Nephron progenitor cell (in vitro differentiated cells): ENCODE results near the gene PSMB10.

Experiments
- DNase-seq: peaks from one replicate; pipeline ENCODE4 v3.0.0; 2021
- H3K27ac Mint-ChIP-seq: 2 replicates; pipeline ENCODE4 v1.8.0; 2021; ENCODE audit warnings: mild to moderate bottlenecking, moderate library complexity, mixed read lengths
- H3K27me3 Mint-ChIP-seq: 2 replicates; pipeline ENCODE4 v1.8.0; 2021; ENCODE audit warnings: mild to moderate bottlenecking, low read depth, mixed read lengths; ENCODE audit not compliant: poor library complexity
- H3K36me3 Mint-ChIP-seq: 2 replicates; pipeline ENCODE4 v1.8.0; 2021; ENCODE audit warnings: low read depth, mixed read lengths
- H3K4me1 Mint-ChIP-seq: 2 replicates; pipeline ENCODE4 v1.8.0; 2021; ENCODE audit warnings: mixed read lengths
- H3K4me3 Mint-ChIP-seq: 2 replicates; pipeline ENCODE4 v1.8.0; 2021; ENCODE audit warnings: mild to moderate bottlenecking, moderate library complexity, mixed read lengths
- H3K9me3 Mint-ChIP-seq: 2 replicates; pipeline ENCODE4 v1.8.0; 2021; ENCODE audit warnings: mild to moderate bottlenecking, moderate library complexity, mixed read lengths
- TF ChIP-seq, protein P1 (sequence below): fragments of 200-600 bp; sonication (generic); IDR thresholded peaks from 2 replicates; pipeline ENCODE4 v1.5.0; 2021; ENCODE audit warnings: antibody characterized with exemption

Gene PSMB10

DNA sequence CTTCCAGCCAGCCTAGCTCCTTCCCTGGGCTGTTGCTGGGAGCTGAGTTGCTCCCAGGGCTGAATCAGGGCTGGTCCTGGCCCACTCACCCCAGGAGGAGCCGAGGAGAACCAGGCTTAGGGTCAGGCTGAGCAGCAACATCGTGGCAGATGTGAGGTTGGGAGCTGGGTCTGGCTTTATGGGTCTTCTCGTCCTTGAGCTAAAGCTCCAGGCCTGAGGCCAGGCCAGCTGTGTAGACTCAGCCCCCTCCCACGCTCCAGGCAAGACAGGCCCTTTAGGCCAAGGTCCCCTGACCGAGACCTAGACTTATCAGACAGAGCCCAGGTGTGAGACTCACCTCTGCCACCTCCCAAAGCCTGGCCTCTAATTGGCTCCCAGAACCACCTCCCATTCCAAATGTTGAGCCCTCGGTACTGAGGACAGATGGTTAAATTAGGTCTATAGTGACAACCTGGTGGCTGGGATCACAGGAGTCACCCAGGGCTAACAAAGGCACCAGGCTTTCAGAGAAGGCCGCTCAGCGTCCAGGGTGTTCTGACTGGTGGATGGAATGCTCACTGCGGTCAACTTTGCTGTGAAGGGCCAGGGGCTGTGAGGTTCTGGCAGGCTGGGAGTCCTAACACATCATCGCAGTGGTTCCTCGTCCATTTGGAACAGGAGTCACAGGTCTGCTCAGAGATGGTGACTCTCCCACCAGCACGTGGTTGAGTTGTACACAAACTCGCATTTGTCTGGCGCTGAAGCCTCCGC, 4.8 kb downstream of the PSMB10 start, which contains the start of gene CTRL:
Gene CTRL (minus strand): TSS at position 151 of the 750 bp plus-strand sequence. CDS start 10 bp downstream, at position 141.
- Mint-ChIP-seq H3K4me3 (no peak within 1 kb of the TSS), H3K9me3 (no peaks in the 10 kb centered on the region), H3K36me3 (peaks cover 11% of the 10 kb centered on the region), H3K4me1 (peaks cover 23% of the 10 kb centered on the region), H3K27me3 (peaks cover 13% of the 10 kb centered on the region), H3K27ac (no peak within 1 kb of the TSS)
- TF ChIP-seq, protein P1, sequence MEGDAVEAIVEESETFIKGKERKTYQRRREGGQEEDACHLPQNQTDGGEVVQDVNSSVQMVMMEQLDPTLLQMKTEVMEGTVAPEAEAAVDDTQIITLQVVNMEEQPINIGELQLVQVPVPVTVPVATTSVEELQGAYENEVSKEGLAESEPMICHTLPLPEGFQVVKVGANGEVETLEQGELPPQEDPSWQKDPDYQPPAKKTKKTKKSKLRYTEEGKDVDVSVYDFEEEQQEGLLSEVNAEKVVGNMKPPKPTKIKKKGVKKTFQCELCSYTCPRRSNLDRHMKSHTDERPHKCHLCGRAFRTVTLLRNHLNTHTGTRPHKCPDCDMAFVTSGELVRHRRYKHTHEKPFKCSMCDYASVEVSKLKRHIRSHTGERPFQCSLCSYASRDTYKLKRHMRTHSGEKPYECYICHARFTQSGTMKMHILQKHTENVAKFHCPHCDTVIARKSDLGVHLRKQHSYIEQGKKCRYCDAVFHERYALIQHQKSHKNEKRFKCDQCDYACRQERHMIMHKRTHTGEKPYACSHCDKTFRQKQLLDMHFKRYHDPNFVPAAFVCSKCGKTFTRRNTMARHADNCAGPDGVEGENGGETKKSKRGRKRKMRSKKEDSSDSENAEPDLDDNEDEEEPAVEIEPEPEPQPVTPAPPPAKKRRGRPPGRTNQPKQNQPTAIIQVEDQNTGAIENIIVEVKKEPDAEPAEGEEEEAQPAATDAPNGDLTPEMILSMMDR = no peak
- DNase-seq = no peak

GRCh38 chr16:67930678-67931211, 5.9 kb downstream of the PSMB10 start:
- Mint-ChIP-seq H3K36me3 (peaks cover 11% of the 10 kb centered on the region), H3K4me3 (no peak overlapping the region), H3K27ac (no peak overlapping the region), H3K9me3 (no peaks in the 10 kb centered on the region), H3K27me3 (peaks cover 13% of the 10 kb centered on the region), H3K4me1 (peaks cover 30% of the 10 kb centered on the region)
- DNase-seq = no peak
- TF ChIP-seq, protein P1 = no peak

- TF ChIP-seq, protein P1 = no peak
- H3K36me3 Mint-ChIP-seq = peaks cover 11% of the 10 kb centered on the region
- peaks cover 31% of the 10 kb centered on the region for H3K4me1 Mint-ChIP-seq
- H3K4me3 Mint-ChIP-seq = no peak overlapping the region
- no peak for DNase-seq
- peaks cover 11% of the 10 kb centered on the region for H3K27me3 Mint-ChIP-seq
- no peak overlapping the region for H3K27ac Mint-ChIP-seq
- H3K9me3 Mint-ChIP-seq = no peaks in the 10 kb centered on the region
These were observed 6.5 kb downstream of the PSMB10 start for GRCh38 chr16:67930191-67930590.

DNA sequence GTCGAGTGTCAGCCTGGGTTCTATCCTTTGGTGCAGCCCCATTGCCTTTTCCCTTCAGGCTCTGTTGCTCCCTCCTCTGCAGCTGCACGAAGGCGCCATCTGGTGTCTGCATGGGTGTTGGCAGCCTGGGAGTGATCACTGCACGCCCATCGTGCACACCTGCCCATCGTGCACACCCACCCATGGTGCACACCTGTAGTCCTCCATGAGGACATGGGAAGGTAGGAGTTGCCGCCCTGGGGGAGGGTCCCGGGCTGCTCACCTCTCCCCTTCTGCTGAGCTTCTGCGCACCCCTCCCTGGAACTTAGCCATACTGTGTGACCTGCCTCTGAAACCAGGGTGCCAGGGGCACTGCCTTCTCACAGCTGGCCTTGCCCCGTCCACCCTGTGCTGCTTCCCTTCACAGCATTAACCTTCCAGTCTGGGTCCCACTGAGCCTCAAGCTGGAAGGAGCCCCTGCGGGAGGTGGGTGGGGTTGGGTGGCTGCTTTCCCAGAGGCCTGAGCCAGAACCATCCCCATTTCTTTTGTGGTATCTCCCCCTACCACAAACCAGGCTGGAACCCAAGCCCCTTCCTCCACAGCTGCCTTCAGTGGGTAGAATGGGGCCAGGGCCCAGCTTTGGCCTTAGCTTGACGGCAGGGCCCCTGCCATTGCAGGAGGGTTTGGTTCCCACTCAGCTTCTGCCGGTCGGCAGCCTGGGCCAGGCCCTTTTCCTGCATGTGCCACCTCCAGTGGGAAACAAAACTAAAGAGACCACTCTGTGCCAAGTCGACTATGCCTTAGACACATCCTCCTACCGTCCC, 7.9 kb downstream of the PSMB10 start:
- peak; percentile 78 for DNase-seq
- Mint-ChIP-seq H3K4me1 (peaks cover 17% of the 10 kb centered on the region), H3K27ac (no peak overlapping the region), H3K4me3 (no peak overlapping the region), H3K27me3 (peaks cover 6% of the 10 kb centered on the region), H3K9me3 (no peaks in the 10 kb centered on the region), H3K36me3 (peaks cover 11% of the 10 kb centered on the region)
- TF ChIP-seq, protein P1 = peak; percentile 71

GRCh38 chr16:67928147-67928546, 8.5 kb downstream of the PSMB10 start:
- TF ChIP-seq, protein P1 = no peak
- Mint-ChIP-seq H3K4me1 (peaks cover 15% of the 10 kb centered on the region), H3K9me3 (no peaks in the 10 kb centered on the region), H3K36me3 (peaks cover 11% of the 10 kb centered on the region), H3K4me3 (no peak overlapping the region), H3K27ac (no peak overlapping the region), H3K27me3 (peaks cover 4% of the 10 kb centered on the region)
- no peak for DNase-seq
